NCI-H226 (cell line): ENCODE results near the gene LYSMD1.

Experiments
- DNase-seq: peaks from one replicate; pipeline ENCODE4 v3.0.0-alpha.2; 2015

The LYSMD1 gene

GRCh38 chr1:151135433-151136385 is 30.0 kb downstream of the LYSMD1 start:
- DNase-seq, result no peak

GRCh38 chr1:151134991-151135390 is 30.7 kb downstream of the LYSMD1 start:
- DNase-seq, result no peak

- no peak for DNase-seq
Measured at GRCh38 chr1:151134396-151134795, 31.3 kb downstream of the LYSMD1 start.

- no peak for DNase-seq
Measured at GRCh38 chr1:151133018-151133806, 32.5 kb downstream of the LYSMD1 start.

DNA sequence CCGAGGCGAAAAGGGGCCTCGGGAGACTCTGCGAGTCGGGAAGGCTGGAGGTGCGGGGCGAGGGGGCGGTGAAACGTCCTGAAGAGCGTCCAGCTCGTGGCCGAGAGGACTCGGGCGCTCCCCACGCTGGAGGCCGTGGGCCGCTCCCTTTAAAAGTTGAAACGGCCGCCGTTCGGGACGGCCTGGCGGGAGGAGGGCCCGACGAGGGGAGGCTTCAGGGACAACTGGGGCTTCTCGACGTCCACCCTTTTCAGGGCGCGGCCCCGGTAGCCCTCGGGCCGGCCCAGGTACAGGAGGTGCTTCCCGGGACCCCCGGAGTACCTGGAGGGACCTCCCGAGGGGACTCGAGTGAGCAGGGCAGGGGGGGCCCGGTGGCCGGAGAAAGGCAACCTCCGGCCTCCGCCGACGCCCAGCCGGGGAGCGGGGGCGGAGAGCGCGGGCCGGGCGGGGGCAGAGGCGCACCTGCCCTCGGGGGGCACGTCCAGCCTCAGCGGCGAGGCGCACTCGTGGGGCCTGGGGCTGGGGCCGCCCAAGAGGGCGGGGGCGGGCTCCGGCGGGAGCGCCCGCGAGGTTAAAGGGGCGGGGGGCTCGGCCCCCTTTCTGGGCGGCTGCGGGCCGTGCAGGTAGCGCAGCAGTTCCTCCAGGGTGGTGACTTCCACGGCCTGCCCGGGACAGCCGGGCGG is 33.2 kb downstream of the LYSMD1 start:
- no peak for DNase-seq

GRCh38 chr1:151131701-151132334 is 33.9 kb downstream of the LYSMD1 start:
- DNase-seq, result no peak

DNA sequence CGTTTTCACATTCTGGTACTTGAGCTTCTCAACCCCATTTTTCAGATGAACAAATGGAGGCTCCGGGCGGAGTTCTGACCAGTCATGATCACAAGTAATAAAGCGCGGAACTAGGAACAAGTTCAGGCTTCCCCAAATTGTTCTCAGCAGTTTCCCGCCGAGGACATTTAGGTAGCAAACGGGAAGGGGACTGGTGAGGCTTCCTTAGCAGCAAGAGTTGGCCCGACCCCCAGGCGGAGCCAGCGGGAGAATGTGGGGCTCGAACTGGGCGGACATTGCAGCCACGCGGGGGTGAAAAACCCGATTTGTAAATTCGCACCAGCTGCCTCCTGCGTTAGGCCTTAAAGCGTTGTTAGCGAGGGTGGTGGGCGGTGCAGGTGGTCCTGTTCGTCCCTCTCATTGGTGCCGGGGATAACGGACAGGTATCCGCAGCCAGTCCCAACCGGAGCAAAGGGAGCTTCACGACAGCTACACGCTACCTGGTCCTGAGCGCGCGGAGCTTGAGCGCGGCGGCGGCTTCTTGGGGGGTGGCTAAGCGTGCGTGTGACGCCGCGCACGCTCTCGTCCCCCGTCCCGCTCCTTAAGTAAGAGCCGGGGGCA is 34.6 kb downstream of the LYSMD1 start:
- no peak for DNase-seq

GRCh38 chr1:151128800-151129199 is 36.9 kb downstream of the LYSMD1 start:
- no peak for DNase-seq

DNA sequence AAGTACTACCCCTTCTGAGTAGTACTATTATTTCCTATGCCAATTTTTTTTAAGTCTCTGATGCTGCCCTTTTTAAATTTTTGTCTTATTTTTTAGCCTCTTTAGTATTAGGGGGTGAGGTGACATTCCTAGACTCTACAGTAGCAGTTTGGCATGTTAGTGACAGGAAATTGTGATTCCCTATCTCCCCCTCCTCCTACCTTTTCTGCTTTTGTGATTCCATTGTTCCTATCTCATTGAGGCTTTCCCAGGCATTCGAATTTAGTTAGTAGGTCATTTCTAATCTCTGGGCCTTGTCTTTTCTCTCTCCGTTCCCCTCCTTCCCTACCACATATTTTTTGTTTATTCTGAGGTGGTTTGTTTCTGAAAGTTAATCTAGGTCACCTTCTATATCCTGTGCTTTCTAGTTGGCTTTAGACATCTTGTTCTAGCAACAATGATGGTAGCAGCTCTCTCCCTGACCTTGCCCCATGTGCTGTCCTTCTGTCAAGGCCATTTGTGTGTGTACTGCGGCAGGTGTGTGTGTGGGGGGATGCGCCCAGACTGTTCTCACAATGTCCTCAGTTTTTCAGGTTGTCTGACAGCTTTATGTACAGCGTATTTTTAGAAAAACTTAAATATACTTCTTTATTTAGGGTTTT is 40.8 kb downstream of the LYSMD1 start:
- DNase-seq, result no peak

- DNase-seq, result no peak
Measured at GRCh38 chr1:151113877-151114276, 51.8 kb downstream of the LYSMD1 start.
